Keratinocyte (primary cell): ENCODE measurements around the gene GOLGA5. TPM values are rescaled to one million over a fixed set of nuclear protein-coding genes. Genes with fewer than 3 reads are reported as not detected.

Experiments
- DNase-seq: peaks from one replicate; pipeline ENCODE4 v3.0.0-alpha.2; 2011; ENCODE audit warnings: low read depth, missing footprints, low spot score
- FAIRE-seq: peaks from 2 replicates; lab custom pipeline; 2011; peaks lifted over from hg19 to GRCh38; lab: Jason Lieb, UNC
- H2AFZ ChIP-seq: 2 replicates; pipeline ENCODE4 v1.6.0; 2012; ENCODE audit warnings: low read length, control low read depth, inconsistent platforms; ENCODE audit not compliant: control insufficient read depth
- H3K27ac ChIP-seq: 2 replicates; pipeline ENCODE4 v1.5.1; 2011; ENCODE audit warnings: low read length; ENCODE audit not compliant: control insufficient read depth, insufficient read depth
- H3K27me3 ChIP-seq: 3 replicates; pipeline ENCODE4 v1.6.0; 2011; ENCODE audit warnings: low read length; ENCODE audit not compliant: control insufficient read depth, insufficient read depth; ENCODE audit errors: extremely low read depth
- H3K36me3 ChIP-seq, 2 experiments: 2 replicates in 1 of 2; 3 replicates in 1 of 2; pipeline ENCODE4 v1.5.1; 2011; ENCODE audit warnings: low read length in 2 of 2, mild to moderate bottlenecking in 1 of 2; ENCODE audit not compliant: control insufficient read depth in 2 of 2, insufficient read depth in 2 of 2; ENCODE audit errors: extremely low read depth in 1 of 2
- H3K4me1 ChIP-seq: 3 replicates; pipeline ENCODE4 v1.5.1; 2011; ENCODE audit warnings: low read length; ENCODE audit not compliant: control insufficient read depth, insufficient read depth; ENCODE audit errors: extremely low read depth
- H3K4me2 ChIP-seq: 3 replicates; pipeline ENCODE4 v1.6.0; 2011; ENCODE audit warnings: low read depth, low read length; ENCODE audit not compliant: control insufficient read depth, insufficient read depth; ENCODE audit errors: extremely low read depth
- H3K4me3 ChIP-seq, 3 experiments: fragments of 200-600 bp in 1 of 3; sonication (generic) in 1 of 3; 2 replicates in 2 of 3; 3 replicates in 1 of 3; pipeline ENCODE4 v1.5.1; 2011 to 2016; ENCODE audit warnings: low read length in 3 of 3, mild to moderate bottlenecking in 3 of 3, control low read depth in 2 of 3, inconsistent platforms in 1 of 3, low read depth in 1 of 3, mixed read lengths in 1 of 3, mixed run types in 1 of 3, moderate library complexity in 1 of 3; ENCODE audit not compliant: control insufficient read depth in 2 of 3, insufficient read depth in 2 of 3; ENCODE audit errors: extremely low read depth in 1 of 3
- H3K79me2 ChIP-seq: 2 replicates; pipeline ENCODE4 v1.6.0; 2012; ENCODE audit warnings: low read length; ENCODE audit not compliant: control insufficient read depth, insufficient read depth
- H3K9ac ChIP-seq: 3 replicates; pipeline ENCODE4 v1.6.0; 2011; ENCODE audit warnings: low read length; ENCODE audit not compliant: control insufficient read depth, insufficient read depth; ENCODE audit errors: extremely low read depth
- H3K9me1 ChIP-seq: 3 replicates; pipeline ENCODE4 v1.6.0; 2011; ENCODE audit warnings: low read length; ENCODE audit not compliant: control insufficient read depth, insufficient read depth; ENCODE audit errors: extremely low read depth
- H3K9me3 ChIP-seq: 2 replicates; pipeline ENCODE4 v1.5.1; 2012; ENCODE audit warnings: low read depth, low read length; ENCODE audit not compliant: control insufficient read depth
- H4K20me1 ChIP-seq: 3 replicates; pipeline ENCODE4 v1.6.0; 2011; ENCODE audit warnings: low read length; ENCODE audit not compliant: control insufficient read depth, insufficient read depth; ENCODE audit errors: extremely low read depth
- EZH2 ChIP-seq: IDR thresholded peaks from one replicate; pipeline ENCODE4 v1.6.1; 2012; ENCODE audit warnings: inconsistent platforms, mild to moderate bottlenecking, low read length, moderate library complexity
- dilution Hi-C: fragments of 300-500 bp; cut with MboI; formaldehyde crosslinking; loops from one replicate; pipeline ENCODE4 v1.7.0; 2020; ENCODE audit warnings: low sequenced_read_pairs; ENCODE audit not compliant: extremely low pct_ligation_motif_present
- polyA plus RNA-seq, 5 experiments: library from polyadenylated mRNA; depleted of rRNA in 3 of 5; stranded (reverse) in 3 of 5; stranded (forward) in 1 of 5; unstranded in 1 of 5; fragments of >200 nt; gene quantifications; 1 replicate in 1 of 5; 2 replicates in 3 of 5; 3 replicates in 1 of 5; pipeline versions ENCODE4 v1.2.1 to v1.2.3, GENCODE V29; 2011 to 2012; ENCODE audit warnings: missing spikeins in 2 of 5, low read depth in 1 of 5, low replicate concordance in 1 of 5
- TF ChIP-seq, protein P1 (sequence below), 3 experiments: IDR thresholded peaks in 1 of 3; conservative IDR thresholded peaks in 1 of 3; optimal IDR thresholded peaks in 1 of 3; 2 replicates in 2 of 3; 3 replicates in 1 of 3; pipeline versions ENCODE3 to v1.5.1; 2011; ENCODE audit warnings: low read length in 3 of 3, mild to moderate bottlenecking in 3 of 3, moderate library complexity in 2 of 3, control low read depth in 1 of 3, inconsistent platforms in 1 of 3; ENCODE audit not compliant: insufficient read depth in 2 of 3; ENCODE audit errors: extremely low read depth in 1 of 3

GOLGA5 gene
- polyA plus RNA-seq, 1 donor (not counting 4 experiments of a cell fraction or from before 2014, with no cell fraction given) = 37.8 TPM

DNA sequence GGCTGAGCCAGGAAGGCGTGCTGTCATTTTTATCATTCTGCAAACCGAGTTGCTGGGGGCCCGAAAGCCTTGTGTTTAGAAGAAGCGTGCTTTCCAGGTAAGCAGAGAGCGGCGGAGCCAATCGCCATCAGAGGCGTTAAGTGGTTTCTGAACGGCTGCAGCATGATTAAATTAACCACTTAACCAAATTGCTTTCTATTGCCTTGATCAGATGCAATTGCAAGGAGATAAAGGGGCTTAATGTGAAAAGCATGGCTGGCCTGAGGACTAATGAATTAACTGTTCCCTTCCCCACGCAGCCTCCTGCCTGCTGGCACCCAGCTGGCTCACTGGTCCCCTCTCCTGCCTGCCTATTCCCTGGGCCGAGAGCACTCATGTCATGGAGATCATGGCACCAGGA, 92.2 kb downstream of the GOLGA5 start:
- Histone ChIP-seq H3K9me1 (no peaks in the 10 kb centered on the region), H3K9ac (no peak overlapping the region), H3K36me3 (no peaks in the 10 kb centered on the region), H2AFZ (no peak overlapping the region), H3K27ac (no peak overlapping the region), H4K20me1 (no peaks in the 10 kb centered on the region), H3K27me3 (peaks cover 22% of the 10 kb centered on the region), H3K4me2 (no peak overlapping the region), H3K4me3 (no peak overlapping the region), H3K9me3 (no peaks in the 10 kb centered on the region), H3K4me1 (no peaks in the 10 kb centered on the region), H3K79me2 (no peaks in the 10 kb centered on the region)
- TF ChIP-seq, protein P1, sequence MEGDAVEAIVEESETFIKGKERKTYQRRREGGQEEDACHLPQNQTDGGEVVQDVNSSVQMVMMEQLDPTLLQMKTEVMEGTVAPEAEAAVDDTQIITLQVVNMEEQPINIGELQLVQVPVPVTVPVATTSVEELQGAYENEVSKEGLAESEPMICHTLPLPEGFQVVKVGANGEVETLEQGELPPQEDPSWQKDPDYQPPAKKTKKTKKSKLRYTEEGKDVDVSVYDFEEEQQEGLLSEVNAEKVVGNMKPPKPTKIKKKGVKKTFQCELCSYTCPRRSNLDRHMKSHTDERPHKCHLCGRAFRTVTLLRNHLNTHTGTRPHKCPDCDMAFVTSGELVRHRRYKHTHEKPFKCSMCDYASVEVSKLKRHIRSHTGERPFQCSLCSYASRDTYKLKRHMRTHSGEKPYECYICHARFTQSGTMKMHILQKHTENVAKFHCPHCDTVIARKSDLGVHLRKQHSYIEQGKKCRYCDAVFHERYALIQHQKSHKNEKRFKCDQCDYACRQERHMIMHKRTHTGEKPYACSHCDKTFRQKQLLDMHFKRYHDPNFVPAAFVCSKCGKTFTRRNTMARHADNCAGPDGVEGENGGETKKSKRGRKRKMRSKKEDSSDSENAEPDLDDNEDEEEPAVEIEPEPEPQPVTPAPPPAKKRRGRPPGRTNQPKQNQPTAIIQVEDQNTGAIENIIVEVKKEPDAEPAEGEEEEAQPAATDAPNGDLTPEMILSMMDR (optimal IDR thresholded peaks at IDR 0.05 in 1 of 3, IDR thresholded peaks at IDR 0.05 in 1 of 3, conservative IDR thresholded peaks at IDR 0.05 in 1 of 3; ENCODE audit: extremely low read depth in 1 of 3, insufficient read depth in 2 of 3, low read length in 3 of 3) = no peak
- TF ChIP-seq EZH2 = no peak
- no peak for FAIRE-seq
- dilution Hi-C loops = no loop called here
- no peak for DNase-seq

DNA sequence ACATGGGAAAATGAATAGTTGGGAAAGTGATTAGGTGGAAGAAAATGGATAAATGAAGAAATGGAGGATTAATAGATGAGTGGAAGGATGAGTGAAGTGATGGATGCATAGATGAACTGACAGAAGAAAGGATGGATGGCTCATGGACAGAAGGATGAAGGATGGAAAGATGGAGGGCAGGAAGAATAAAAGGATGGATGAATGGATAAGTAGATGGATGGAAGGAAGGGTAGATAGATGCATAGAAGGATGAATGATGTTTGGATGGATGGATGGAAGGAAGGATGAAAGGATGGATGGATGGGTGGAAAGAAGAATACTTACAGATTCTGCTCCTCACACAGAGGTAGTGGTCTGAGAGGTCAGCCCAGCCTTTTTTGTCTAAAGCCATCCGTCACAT, 93.1 kb downstream of the GOLGA5 start:
- TF ChIP-seq, protein P1 (optimal IDR thresholded peaks at IDR 0.05 in 1 of 3, IDR thresholded peaks at IDR 0.05 in 1 of 3, conservative IDR thresholded peaks at IDR 0.05 in 1 of 3; ENCODE audit: extremely low read depth in 1 of 3, insufficient read depth in 2 of 3, low read length in 3 of 3) = no peak
- dilution Hi-C loops = no loop called here
- Histone ChIP-seq H2AFZ (no peak overlapping the region), H3K36me3 (no peaks in the 10 kb centered on the region), H3K9me3 (no peaks in the 10 kb centered on the region), H3K9me1 (no peaks in the 10 kb centered on the region), H3K4me1 (no peaks in the 10 kb centered on the region), H3K27me3 (peaks cover 17% of the 10 kb centered on the region), H3K4me2 (no peak overlapping the region), H3K4me3 (no peak overlapping the region), H3K79me2 (no peaks in the 10 kb centered on the region), H3K9ac (no peak overlapping the region), H3K27ac (no peak overlapping the region), H4K20me1 (no peaks in the 10 kb centered on the region)
- DNase-seq = no peak
- FAIRE-seq = no peak
